ENCODE data around the gene EGFR.

DNA sequence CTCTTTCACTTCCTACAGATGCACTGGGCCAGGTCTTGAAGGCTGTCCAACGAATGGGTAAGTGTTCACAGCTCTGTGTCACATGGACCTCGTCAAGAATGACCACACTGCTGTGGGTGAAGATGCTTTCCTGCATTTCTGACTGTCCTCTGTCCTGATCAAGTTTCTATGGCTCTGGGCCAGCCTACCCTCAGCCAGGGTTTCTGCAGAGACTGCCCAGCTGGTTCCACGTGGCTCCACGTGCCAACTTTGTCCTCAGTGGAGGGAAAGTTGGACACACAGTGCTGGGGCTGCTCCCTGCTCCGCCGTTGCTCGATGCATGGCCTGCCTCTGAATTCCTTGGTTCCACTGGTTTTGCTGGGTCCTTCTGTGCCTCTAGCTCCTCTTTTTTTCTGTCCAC, 152.3 kb downstream of the EGFR start:
- TF ChIP-seq POLR2A (IDR thresholded peaks at IDR 0.05) = no peak
- TF ChIP-seq, protein P1, sequence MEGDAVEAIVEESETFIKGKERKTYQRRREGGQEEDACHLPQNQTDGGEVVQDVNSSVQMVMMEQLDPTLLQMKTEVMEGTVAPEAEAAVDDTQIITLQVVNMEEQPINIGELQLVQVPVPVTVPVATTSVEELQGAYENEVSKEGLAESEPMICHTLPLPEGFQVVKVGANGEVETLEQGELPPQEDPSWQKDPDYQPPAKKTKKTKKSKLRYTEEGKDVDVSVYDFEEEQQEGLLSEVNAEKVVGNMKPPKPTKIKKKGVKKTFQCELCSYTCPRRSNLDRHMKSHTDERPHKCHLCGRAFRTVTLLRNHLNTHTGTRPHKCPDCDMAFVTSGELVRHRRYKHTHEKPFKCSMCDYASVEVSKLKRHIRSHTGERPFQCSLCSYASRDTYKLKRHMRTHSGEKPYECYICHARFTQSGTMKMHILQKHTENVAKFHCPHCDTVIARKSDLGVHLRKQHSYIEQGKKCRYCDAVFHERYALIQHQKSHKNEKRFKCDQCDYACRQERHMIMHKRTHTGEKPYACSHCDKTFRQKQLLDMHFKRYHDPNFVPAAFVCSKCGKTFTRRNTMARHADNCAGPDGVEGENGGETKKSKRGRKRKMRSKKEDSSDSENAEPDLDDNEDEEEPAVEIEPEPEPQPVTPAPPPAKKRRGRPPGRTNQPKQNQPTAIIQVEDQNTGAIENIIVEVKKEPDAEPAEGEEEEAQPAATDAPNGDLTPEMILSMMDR (IDR thresholded peaks at IDR 0.05) = no peak
